Motor neuron (in vitro differentiated cells): ENCODE measurements around the gene ZNF236. TPM values are rescaled to one million over a fixed set of nuclear protein-coding genes. Genes with fewer than 3 reads are reported as not detected.

ENCODE experiments used
- ATAC-seq, 8 experiments: fragments of 200-7000 bp; cut with Tn5 transposase; replicated peaks in 6 of 8; 2 replicates each; pipeline ENCODE4 v1.8.0; 2021; ENCODE audit warnings: mild to moderate bottlenecking in 8 of 8, moderate library complexity in 8 of 8
- H3K27ac ChIP-seq, 2 donors: fragments of 250-450 bp; sonication (Bioruptor Pico); 2 replicates each; pipeline ENCODE4 v1.9.0; 2021; ENCODE audit warnings: antibody characterized with exemption in 2 of 2, mild to moderate bottlenecking in 2 of 2, moderate library complexity in 1 of 2
- H3K4me1 ChIP-seq, 2 donors: fragments of 250-450 bp; sonication (Bioruptor Pico); replicated peaks in 1 of 2; 2 replicates each; pipeline ENCODE4 v1.6.1; 2021; ENCODE audit warnings: antibody characterized with exemption in 2 of 2, mild to moderate bottlenecking in 2 of 2, moderate library complexity in 1 of 2
- H3K4me3 ChIP-seq, 5 donors: fragments of 250-450 bp; sonication (Bioruptor Pico); 2 replicates each; pipeline ENCODE4 v1.9.0; 2021; ENCODE audit warnings: antibody characterized with exemption in 5 of 5, mild to moderate bottlenecking in 5 of 5, moderate library complexity in 4 of 5
- WGBS, 10 experiments: fragments of 450-650 bp; shearing (Covaris generic); methylation state at CpG; one replicate each; pipeline ENCODE4 v1.0.0; 2022; 5-methylcytosine and 5-hydroxymethylcytosine counted together
- in situ Hi-C, 9 experiments: fragments of 400-800 bp; cut with MboI; loops; one replicate each; pipeline ENCODE4 v1.15.0; 2021; ENCODE audit warnings: low sequenced_read_pairs in 9 of 9, low pct_unique_long_range_greater_than_20kb in 2 of 9; ENCODE audit not compliant: unreplicated experiment in 9 of 9
- total RNA-seq, 8 experiments: library from RNA; unstranded; fragments of 300-600 nt; gene quantifications; 2 replicates each; pipeline versions ENCODE4 v1.2.3 to v1.2.4, GENCODE V29; 2022

Gene ZNF236
- total RNA-seq, 8 experiments from 2014 or later: 4.2 to 18.7 (median 11.0) TPM

DNA sequence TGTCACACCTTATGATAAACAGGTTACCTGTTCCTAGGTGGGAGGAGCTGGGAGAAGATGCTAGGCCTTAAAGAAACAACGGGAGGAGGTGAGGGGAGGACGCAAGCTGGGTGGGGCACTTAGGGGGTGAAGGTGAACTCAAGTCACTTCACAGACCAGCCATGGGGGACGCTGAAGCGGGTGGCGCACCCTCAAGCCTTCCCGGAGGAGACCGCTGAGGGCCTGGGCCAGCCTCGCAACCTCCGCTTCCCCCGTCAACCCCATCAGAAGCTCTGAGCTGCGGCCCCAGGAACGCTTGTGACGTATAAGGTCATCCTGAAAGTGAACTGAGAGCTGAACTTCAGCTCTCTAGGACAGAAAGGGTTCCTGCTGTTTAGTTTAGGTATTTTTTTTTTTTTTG lies 176.7 kb downstream of the ZNF236 start:
- Histone ChIP-seq H3K4me3 (no peak overlapping the region), H3K27ac (no peak overlapping the region), H3K4me1 (peaks cover 0 to 4% of the 10 kb centered on the region in 2 donors)
- 79 to 96% (median 84%) methylated on average over 9 to 11 of the region's 13 CpGs; no CpG with 5 or more reads in 7 of the 10 experiments for WGBS, 10 experiments
- in situ Hi-C loops: no loop called here
- ATAC-seq: no peak

DNA sequence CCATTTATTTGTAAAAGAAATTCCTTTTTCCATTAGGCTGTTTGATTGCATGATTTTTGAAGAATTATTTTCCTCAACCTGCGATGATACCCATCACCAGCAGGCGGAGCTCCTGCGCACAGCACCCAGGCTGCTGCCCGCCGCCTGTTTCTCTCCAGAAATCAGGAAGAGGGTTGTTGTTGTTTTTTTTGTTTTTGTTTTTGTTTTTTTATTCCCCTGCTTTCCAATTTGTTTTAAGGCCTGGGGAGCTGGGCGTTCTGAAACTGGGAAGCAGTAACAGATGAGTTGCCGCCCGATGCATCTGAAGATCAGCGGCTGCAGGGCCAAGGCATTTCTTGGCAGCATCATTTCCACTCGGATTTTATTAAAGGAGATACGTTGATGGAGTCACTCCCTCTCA lies 178.2 kb downstream of the ZNF236 start:
- 0 to 69% (median 21%) methylated on average over 2 to 10 of the region's 11 CpGs; no CpG with 5 or more reads in 1 of the 10 experiments for WGBS, 10 experiments
- H3K4me3 ChIP-seq: no peak overlapping the region
- H3K4me1 ChIP-seq: peaks cover 0 to 4% of the 10 kb centered on the region in 2 donors
- no peak overlapping the region for H3K27ac ChIP-seq
- ATAC-seq: peak in 3 of 8 experiments; percentile 37 to 40 (median 38)
- in situ Hi-C loops: loop anchor here in 1 of 9 experiments (25.0 kb wide), 1 partner anchor 212 kb away; no protein-coding TSS in a partner anchor

DNA sequence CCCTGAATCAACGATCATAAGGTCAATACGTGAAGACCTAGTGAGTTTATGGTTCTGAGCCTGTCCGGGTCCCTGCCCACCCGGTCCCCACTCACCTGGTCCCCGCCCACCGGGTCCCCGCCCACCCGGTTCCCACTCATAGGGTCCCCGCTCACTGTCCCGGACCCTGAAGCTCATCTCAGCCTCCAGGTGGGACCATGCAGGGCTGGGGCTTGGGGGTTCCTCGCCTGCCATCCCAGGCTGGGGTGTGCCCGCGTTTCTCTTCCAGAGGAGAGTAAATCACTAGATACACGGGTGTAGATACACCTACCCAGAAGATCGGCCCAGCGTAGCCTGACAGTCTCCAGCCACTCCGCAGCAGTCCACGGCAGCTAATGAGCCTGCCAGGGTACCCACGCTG lies 178.7 kb downstream of the ZNF236 start:
- H3K4me1 ChIP-seq: peaks cover 0 to 4% of the 10 kb centered on the region in 2 donors
- in situ Hi-C loops: loop anchor here in 1 of 9 experiments (25.0 kb wide), 1 partner anchor 211 kb away; no protein-coding TSS in a partner anchor
- ATAC-seq: no peak
- 93 to 100% (median 100%) methylated on average over 1 to 6 of the region's 19 CpGs; no CpG with 5 or more reads in 5 of the 10 experiments for WGBS, 10 experiments
- no peak overlapping the region for H3K4me3 ChIP-seq
- no peak overlapping the region for H3K27ac ChIP-seq

DNA sequence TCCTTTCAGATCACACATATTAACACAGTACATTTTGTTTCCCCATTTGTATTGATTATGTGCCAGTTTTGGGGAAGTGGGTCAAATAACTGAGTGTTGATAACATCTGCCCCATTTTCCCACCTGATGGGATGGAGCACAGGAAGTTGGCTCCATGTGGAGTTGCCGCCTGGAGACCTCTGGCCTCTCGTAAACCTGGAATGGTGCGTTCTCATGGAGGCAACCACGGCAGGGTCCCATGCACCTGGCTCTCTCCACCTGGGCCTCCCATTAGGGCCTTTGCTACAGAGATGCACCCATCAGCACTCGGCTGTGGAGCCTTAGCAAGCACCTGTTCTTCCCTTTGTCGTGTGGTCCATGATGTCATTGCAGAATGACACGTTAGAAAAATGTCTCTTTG lies 179.6 kb downstream of the ZNF236 start:
- no peak overlapping the region for H3K4me3 ChIP-seq
- H3K27ac ChIP-seq: no peak overlapping the region
- ATAC-seq: peak in 1 of 8 experiments; percentile 36
- in situ Hi-C loops: loop anchor here in 1 of 9 experiments (25.0 kb wide), 1 partner anchor 210 kb away; no protein-coding TSS in a partner anchor
- WGBS, 10 experiments: 40 to 90% (median 82%) methylated on average over 1 to 6 of the region's 7 CpGs; no CpG with 5 or more reads in 2 of the 10 experiments
- peaks cover 5 to 8% of the 10 kb centered on the region in 2 donors for H3K4me1 ChIP-seq

DNA sequence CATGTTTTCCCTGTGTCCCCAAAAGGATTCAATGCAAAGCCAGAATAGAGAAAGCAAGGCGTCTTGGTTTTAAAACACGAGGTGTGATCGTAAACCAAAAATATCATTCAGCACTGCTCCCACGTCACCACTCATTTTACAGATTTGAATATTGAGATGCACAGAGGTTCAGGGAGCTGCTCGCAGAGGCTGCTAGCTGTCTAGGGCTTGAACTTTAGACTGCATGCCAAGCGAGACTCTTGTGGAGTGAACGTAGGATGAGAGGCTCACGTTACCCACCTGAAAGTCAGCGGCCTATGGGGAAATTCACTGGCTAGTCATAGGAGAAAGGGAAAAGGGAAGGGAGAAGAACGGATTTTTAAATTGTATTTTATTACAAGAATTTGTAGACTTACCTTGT lies 180.1 kb downstream of the ZNF236 start:
- no peak overlapping the region for H3K4me3 ChIP-seq
- in situ Hi-C loops: loop anchor here in 1 of 9 experiments (25.0 kb wide), 1 partner anchor 210 kb away; no protein-coding TSS in a partner anchor

DNA sequence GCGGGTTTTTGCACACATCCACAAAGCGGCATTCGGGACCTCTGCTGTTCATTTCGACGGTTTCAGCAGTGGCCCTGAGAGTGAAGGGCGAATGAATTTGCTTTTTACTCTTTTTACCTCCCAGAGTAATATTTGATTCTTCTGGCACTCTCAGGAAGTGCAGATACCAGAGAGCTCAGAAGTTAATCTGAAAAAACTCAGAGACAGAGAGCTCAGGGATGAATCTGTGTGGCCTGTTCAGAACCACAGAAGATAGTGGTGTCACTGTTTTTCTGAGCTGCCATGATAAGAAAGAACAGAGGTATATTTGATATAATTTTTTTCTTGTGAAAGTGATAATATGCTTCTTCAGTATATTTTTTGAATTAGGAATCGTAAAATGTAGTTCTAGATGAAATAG lies 181.0 kb downstream of the ZNF236 start:
- in situ Hi-C loops: loop anchor here in 1 of 9 experiments (25.0 kb wide), 1 partner anchor 209 kb away; no protein-coding TSS in a partner anchor
- H3K4me1 ChIP-seq: peaks cover 11 to 15% of the 10 kb centered on the region in 2 donors
- WGBS, 10 experiments: 60 to 100% (median 88%) methylated on average over 1 to 7 of the region's 7 CpGs
- no peak for ATAC-seq
- no peak overlapping the region for H3K27ac ChIP-seq
- H3K4me3 ChIP-seq: no peak overlapping the region

More for the DNA sequence above, 180.1 kb downstream of the ZNF236 start:
- Histone ChIP-seq H3K4me1 (peaks cover 11 to 13% of the 10 kb centered on the region in 2 donors), H3K27ac (no peak overlapping the region)
- 17 to 97% (median 88%) methylated on average over 1 to 8 of the region's 10 CpGs for WGBS, 10 experiments
- no peak for ATAC-seq

DNA sequence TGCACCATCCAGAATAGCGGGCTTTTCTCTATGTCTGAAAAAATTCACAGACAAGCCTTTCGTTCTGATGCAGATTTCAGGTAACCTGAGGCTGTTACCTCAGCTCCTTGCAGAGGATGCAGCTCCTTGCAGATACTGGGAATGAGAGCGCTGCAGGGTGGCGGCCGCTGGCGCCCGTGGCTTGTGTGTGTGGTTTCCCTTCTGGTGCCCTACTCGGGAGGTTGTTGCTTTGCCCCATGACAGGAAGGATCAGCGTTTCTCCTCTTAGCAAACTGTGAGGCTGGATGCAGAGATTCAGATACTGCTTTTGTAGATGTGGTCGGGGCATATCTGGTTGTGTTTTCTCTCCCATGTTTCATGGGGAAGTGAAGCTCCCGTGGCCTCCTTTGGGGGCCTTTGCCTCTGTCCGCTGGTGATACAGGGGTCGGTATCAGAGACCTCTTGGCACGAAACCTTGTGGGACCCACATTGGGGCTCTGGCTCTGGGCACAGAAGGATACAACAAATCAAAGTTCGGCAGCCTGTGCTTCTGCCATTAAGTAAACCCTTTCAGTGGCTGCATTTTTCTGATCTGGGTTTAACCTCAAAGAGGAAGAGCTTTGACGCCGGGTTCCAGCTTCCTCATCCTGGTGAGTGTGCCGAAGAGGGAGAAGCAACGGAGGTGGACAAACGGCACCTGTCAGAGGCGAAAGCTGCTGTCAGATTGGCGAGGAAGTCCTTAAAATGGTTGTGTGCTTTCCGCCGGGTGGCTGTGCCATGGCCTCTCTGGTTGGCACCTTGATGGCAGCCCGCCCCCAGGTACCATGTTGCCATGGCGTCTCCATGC lies 182.4 kb downstream of the ZNF236 start:
- H3K27ac ChIP-seq: no peak overlapping the region
- in situ Hi-C loops: loop anchor here in 1 of 9 experiments (25.0 kb wide), 1 partner anchor 208 kb away; no protein-coding TSS in a partner anchor
- H3K4me1 ChIP-seq: peaks cover 11 to 15% of the 10 kb centered on the region in 2 donors
- no peak for ATAC-seq
- no peak overlapping the region for H3K4me3 ChIP-seq
- WGBS, 10 experiments: 66 to 100% (median 84%) methylated on average over 2 to 13 of the region's 26 CpGs; no CpG with 5 or more reads in 1 of the 10 experiments

DNA sequence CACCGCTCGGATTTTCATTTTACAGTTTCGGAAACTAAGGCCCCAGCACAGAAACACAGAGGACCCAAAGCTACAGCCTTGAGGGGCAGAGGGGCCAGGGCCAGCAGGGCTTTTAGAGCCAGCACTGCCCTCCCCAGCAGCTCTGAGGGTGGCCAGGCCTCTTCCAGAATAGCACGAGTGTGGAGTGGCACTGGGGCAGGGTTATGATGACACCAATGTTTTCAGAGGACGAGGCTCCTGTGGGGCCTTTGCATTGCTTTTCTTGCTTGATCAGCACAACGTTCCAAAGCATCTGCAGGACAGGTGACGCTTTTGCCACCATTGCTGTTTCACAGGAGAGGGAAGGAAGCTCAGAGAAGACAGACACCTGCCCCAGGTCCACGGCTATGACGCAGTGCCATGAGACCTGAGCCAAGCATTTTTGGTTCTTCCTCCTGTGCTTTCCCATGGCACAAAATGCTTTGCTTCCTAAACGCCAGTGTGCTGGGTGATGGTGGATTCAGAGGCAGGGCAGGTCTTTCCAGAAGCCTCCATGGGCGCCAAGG lies 183.4 kb downstream of the ZNF236 start:
- no peak for ATAC-seq
- H3K27ac ChIP-seq: no peak overlapping the region
- H3K4me3 ChIP-seq: no peak overlapping the region
- WGBS, 10 experiments: 0 to 100% (median 91%) methylated on average over 1 to 6 of the region's 11 CpGs; no CpG with 5 or more reads in 2 of the 10 experiments
- in situ Hi-C loops: loop anchor here in 1 of 9 experiments (25.0 kb wide), 1 partner anchor 207 kb away; no protein-coding TSS in a partner anchor
- H3K4me1 ChIP-seq: peaks cover 11 to 15% of the 10 kb centered on the region in 2 donors

DNA sequence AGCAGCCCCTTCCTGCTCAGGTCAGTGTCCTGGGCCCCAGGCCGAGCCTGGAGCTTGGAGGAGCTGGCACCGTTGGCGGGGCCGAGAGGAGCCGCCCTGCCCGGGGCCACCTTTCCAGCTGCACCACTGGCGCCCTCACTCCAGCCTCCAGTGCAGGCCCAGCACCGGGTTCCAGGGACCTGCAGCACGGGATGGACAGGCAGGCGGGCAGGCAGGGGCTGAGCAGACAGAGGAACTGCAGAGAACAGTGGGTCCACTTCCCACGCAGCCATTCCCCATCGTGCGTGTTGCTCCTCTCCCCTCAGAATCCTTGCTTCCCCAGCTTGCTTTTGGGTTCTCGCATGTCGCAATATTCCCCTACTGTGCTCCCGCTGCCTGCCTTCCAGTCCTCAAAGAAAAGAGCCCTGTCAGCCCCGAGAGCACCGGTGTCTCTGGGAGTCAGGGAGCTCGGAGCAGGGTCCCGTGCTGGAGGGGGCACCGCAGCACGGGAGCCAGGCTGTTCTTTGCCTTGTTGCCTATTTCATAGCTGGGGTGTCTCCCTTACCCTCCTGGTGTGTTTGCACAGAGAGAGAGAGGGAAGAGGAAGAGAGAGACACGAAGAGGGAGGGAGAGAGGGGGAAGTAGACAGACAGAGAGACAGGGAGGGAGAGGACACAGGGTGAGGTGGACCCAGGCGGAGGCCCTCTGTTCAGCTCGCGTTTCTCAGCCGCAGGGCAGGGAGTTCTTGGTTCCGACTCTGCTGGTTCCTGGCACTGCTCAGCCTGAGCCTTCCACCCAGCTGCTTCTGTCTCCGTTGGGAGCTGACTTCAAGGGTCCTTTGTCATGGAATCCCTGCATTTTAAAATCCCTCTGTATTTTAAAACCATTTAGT lies 184.2 kb downstream of the ZNF236 start:
- in situ Hi-C loops: loop anchor here in 1 of 9 experiments (25.0 kb wide), 1 partner anchor 206 kb away; no protein-coding TSS in a partner anchor
- Histone ChIP-seq H3K4me1 (peaks cover 11 to 20% of the 10 kb centered on the region in 2 donors), H3K4me3 (no peak overlapping the region), H3K27ac (no peak overlapping the region)
- peak; percentile 35 to 87 (median 62) for ATAC-seq
- 20 to 71% (median 50%) methylated on average over 1 to 11 of the region's 29 CpGs; no CpG with 5 or more reads in 3 of the 10 experiments for WGBS, 10 experiments

DNA sequence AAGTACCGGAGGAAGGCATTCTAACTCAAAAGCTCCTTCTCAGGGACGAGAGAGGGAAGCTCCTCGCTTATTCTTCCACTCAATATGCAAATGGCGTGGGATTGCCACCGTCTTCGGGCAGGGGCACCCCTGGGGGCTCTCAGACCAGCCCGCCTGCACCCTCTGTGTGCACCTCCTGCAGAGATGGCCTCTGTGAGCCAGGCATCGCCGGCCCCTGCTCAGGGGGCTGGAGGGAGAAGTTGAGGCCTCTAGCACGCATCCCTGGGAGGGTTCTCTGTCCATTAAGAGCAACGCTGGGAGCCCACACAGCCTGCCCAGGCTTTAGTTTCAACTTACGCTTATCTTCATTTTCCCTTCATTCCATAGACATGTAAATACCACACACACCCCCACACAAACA lies 184.9 kb downstream of the ZNF236 start:
- peaks cover 18 to 22% of the 10 kb centered on the region in 2 donors for H3K4me1 ChIP-seq
- 17 to 100% (median 51%) methylated on average over 1 to 6 of the region's 12 CpGs; no CpG with 5 or more reads in 1 of the 10 experiments for WGBS, 10 experiments
- in situ Hi-C loops: loop anchor here in 1 of 9 experiments (25.0 kb wide), 1 partner anchor 205 kb away; no protein-coding TSS in a partner anchor
- no peak overlapping the region for H3K4me3 ChIP-seq
- H3K27ac ChIP-seq: no peak overlapping the region
- peak in 4 of 8 experiments; percentile 8 to 33 (median 23) for ATAC-seq

DNA sequence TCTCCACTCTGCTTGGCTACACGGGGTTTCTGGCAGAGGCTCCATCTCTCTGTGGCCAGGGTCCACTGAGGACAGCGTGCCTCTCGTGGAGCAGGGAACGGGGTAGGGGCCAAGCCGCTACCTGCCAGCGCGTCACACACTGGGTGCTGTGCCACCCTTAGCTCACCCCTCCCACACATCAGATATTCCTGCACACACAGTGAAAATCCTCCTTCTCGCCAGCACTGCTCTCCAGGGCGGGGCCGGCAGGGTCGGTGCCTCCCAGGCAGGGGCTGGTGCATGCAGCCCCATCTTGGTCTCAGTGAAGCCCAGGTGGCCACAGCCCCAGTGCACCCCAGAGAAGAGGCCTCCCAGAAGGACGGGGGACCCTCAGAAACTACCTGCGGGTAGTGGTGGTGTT lies 185.6 kb downstream of the ZNF236 start:
- WGBS, 10 experiments: 14 to 100% (median 91%) methylated on average over 1 to 5 of the region's 13 CpGs; no CpG with 5 or more reads in 3 of the 10 experiments
- no peak for ATAC-seq
- Histone ChIP-seq H3K4me1 (peaks cover 26 to 28% of the 10 kb centered on the region in 2 donors), H3K27ac (no peak overlapping the region), H3K4me3 (no peak overlapping the region)
- in situ Hi-C loops: loop anchor here in 1 of 9 experiments (25.0 kb wide), 1 partner anchor 204 kb away; no protein-coding TSS in a partner anchor
